ENCODE results near the gene DHX30.
"Not testable (repeated sequence)": the region's sequence is repeated elsewhere in the genome, so short reads cannot be mapped to it uniquely, and the experiment has no call there.

DHX30 gene

GRCh38 chr3:47804577-47804976 lies 1.6 kb downstream of the DHX30 start:
- DNase-seq: no peak

DNA sequence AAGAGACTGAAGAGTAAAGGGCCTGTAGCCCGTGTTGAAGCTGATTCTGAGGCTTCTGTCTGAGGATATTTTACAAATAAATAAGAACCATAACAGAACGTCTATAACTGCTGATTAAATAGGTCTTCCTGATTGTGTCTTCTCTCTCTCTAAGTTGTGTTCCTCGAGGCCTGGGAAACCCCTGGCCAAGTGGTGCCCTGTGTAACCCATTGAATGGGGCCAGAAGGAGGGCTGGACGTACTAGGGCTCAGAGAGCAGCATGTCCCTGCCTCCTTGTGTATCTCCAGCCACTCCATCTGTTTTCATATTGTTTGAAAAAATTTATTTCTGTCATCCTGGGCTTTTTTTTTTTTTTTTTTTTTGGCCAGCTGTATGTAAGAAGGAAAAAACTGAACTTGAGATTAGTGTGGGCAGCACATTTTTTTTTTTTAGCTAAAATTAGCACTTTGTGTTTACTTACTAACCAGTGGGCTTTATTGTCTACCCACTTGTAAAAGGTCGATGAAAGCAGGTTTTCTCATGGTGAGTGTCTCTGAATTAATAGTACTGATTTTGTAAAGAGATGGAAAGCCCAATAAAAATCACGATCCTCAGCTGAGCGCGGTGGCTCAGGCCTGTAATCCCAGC lies 10.7 kb downstream of the DHX30 start:
- DNase-seq: no peak

DNA sequence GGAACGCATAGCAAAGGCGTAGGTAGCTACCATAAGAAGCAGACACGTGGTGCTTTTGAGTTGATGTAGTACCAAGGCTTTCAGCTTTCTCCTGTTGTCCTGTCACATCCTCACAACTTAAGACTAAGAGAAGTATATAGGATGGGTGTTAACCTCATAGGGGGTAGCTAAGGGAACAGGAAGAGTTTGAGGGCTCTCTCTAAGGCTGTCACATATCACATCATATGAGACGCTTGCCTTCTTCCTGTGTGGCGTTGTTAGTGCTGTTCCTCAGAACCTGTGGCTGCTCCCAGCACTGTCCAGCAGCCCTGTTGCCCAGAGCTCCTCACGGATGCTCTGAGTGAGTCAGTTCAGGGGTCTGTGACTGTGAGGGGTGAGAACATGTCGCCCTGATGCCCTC lies 14.7 kb downstream of the DHX30 start:
- no peak for DNase-seq

- DNase-seq: peak; percentile 29
Observed at GRCh38 chr3:47824541-47825473, 21.9 kb downstream of the DHX30 start.

DNA sequence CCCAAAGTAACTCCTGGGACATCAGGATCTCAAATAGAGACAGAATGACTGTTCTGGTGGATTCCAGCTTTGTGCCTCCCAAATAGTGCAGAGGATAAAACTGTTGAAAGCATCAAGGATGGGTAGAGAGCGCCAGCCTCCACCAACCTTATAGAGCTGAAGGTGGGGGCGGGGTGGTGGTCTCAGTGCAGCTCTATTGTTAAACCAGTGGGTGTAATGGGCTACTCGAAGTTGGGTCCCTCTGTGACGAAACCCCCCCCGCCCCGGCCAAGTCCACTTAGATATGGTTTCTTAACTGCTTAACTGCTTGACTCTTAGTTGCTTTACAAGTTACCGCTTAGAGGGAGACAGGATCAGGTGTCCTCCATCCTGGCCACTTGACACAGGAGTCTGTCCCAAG lies 22.7 kb downstream of the DHX30 start:
- DNase-seq: no peak

GRCh38 chr3:47829482-47829881 lies 26.5 kb downstream of the DHX30 start:
- not testable (repeated sequence) for DNase-seq

GRCh38 chr3:47836986-47837385 lies 34.0 kb downstream of the DHX30 start:
- no peak for DNase-seq

GRCh38 chr3:47838503-47838902 lies 35.6 kb downstream of the DHX30 start:
- DNase-seq: no peak

DNA sequence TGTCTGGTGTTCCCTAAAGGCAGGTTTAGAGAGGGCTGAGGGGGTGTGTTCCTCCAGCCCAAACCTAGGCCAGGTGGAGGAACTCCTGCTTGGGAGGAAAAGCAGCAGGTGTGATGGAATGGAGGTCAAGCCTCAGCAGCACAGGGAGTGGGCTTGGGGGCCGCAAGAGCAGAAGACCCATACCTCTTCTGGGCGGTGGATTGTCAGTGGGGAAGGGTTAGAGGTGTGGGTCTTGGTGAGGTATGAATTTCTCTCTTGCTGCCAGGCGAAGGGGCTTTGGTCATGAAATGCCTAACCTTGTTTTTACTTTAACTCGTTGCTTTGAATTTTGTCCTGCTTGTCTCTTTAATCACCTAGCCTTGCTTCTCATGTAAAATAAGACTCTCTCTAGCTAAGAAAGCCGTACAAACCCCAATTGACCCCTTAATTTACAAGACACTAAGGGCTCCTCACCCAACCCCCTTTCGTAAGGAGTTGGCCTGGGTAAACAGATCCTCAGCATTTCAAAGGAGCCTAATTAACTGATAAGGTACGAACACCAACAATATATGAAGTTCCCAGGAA lies 38.9 kb downstream of the DHX30 start:
- no peak for DNase-seq

GRCh38 chr3:47846186-47846879 lies 43.4 kb downstream of the DHX30 start:
- DNase-seq: no peak

- no peak for DNase-seq
Observed at GRCh38 chr3:47846880-47847248, 43.9 kb downstream of the DHX30 start.

- DNase-seq: no peak
Observed at GRCh38 chr3:47847260-47847659, 44.3 kb downstream of the DHX30 start.

GRCh38 chr3:47847801-47848518 lies 45.0 kb downstream of the DHX30 start:
- no peak for DNase-seq

DNA sequence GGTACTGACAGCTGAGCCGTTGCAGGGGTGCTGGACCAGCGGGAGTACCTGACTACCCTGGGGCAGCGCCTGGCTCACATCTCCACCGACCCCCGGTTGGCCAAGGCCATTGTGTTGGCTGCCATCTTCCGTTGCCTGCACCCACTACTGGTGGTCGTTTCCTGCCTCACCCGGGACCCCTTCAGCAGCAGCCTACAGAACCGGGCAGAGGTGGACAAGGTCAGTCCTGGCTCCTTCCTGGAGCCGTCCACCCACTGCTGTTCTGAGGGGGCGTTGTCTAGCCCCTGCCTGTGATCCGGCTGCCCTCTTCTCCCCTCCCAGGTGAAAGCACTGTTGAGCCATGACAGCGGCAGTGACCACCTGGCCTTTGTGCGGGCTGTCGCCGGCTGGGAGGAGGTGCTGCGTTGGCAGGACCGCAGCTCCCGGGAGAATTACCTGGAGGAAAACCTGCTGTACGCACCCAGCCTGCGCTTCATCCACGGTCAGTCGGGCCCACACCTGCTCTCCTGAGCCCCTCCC lies 45.7 kb downstream of the DHX30 start:
- no peak for DNase-seq

DNA sequence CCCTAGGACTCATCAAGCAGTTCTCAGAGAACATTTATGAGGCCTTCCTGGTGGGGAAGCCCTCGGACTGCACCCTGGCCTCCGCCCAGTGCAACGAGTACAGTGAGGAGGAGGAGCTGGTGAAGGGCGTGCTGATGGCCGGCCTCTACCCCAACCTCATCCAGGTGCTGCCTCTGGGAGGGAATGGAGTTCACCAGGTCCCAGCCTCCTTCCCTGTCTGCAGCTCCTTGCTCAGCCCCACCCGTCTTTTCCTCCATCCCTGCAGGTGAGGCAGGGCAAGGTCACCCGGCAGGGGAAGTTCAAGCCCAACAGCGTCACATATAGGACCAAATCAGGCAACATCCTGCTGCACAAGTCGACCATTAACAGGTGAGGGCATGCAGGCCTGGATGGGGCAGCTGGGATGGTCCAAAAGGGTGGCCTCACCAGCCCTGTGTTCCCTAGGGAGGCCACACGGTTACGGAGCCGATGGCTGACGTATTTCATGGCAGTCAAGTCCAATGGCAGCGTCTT lies 46.3 kb downstream of the DHX30 start:
- no peak for DNase-seq

DNA sequence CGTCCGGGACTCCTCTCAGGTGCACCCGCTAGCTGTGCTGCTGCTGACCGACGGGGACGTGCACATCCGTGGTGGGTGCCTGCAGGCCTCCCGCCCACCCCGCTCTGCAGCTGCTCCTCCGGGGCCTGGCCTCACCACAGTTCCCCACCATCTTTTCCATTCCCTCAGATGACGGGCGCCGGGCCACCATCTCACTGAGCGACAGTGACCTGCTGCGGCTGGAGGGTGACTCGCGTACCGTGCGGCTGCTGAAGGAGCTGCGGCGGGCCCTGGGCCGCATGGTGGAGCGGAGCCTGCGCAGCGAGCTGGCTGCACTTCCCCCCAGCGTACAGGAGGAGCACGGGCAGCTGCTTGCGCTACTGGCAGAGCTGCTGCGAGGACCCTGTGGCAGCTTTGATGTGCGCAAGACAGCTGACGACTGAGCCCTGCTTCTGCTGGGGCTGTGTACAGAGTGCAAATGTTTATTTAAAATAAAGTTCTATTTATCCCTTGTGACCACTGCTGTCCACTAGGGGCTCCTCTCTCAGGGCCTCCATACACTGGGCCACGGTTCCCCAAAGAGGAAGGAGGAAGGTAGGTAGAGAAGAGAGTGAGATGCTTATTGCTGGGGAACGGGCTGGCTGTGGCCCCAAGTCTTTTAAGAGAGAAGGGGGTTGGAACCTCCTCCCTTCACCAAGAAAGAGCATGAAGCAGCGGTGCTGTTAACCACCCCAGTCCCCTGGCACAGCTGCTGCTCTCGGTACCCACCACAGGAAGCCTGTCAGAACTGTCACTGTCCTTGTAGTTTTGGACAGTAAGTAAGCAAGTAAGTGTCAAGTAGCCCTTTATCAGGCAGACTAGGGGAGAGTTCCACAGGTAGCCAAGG lies 47.0 kb downstream of the DHX30 start:
- no peak for DNase-seq

DNA sequence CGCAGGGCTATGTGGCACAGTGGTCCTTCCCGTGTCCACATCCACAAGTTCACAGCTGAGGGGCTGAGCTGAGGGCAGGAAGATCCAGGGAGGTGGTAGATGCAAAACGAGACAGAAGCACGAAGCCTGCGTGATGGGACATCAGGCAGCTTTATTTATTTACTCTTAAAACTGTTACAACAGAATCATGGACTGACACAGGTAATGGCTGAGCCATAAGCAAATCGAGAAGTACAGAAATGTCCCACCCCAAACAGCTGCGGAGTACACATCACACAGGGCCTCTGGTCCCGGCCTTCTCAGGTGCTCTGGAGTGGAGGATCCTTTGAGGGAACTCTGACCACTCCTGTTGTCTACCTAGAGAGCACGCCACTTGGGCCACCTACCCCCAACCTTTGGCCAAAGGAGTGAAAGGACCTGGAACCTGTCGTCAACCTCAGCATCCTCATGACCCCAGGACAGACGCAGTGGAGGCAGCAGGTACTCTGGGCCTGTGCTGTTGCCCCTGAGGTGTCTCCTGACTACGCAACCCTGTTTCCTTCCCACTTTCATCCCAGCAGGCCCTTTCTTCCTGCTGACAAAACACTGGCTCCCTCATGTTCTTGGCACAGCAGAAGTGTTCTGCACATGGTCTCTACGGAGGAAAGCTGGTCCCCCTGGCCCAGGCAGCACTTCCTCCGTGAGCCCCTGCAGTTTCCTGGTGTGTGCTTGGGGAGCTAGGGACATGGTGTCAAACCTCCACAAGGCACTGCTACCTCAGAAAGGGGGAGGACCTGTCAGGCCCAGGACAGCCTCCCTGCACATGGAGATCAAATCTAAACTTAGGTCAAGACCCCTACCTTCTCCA lies 47.8 kb downstream of the DHX30 start:
- DNase-seq: no peak

DNA sequence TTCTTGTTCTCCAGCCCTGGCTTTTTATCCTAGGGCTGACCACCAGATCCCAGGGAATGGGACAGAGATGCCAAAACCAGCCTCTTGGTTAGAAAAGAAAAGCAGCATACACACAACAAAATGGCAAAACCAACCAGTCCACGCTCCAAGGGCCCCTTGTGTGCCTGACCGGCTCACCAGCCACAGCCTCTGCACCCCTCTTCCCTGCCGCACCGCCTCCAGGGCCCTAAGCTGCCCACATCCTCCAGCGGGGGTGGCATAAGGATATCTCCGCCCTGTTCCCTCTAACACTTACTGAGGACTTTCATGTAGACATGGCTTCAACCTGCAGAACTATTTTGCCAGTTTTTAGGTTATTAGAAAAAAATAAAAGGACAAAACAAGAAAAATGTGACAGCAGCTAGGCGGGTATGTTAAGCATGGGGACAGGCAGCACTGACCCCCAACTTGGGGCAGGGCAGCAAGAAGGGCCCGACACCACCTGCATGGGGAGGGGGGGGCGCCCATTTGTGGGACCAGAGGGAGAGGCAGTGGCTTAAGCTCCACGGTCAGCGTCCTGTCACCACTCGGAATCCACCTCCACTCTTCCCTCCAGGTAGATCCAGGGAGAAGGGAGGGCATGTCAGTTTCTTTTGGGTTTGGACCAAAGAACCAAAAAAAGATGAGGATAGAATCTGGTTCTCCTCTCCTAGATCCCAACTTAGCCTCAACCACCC lies 49.1 kb downstream of the DHX30 start:
- DNase-seq: no peak

All from NCI-H524 treated with DMSO at 0.1 percent for 48 hours (cell line).